B cell (primary cell): ENCODE measurements around the gene SLC3A2.
"Not testable (repeated sequence)": the region's sequence is repeated elsewhere in the genome, so short reads cannot be mapped to it uniquely, and the experiment has no call there.

Source experiments
- CTCF ChIP-seq: fragments of 200-600 bp; IDR thresholded peaks from one replicate; pipeline ENCODE4 v1.8.0; 2022; ENCODE audit warnings: antibody characterized with exemption, mild to moderate bottlenecking
- EZH2 ChIP-seq: IDR thresholded peaks from 2 replicates; pipeline ENCODE4 v1.6.1; 2012; ENCODE audit warnings: borderline replicate concordance, low read depth, mild to moderate bottlenecking, moderate library complexity, low read length; ENCODE audit not compliant: insufficient read depth, poor library complexity, severe bottlenecking

GRCh38 chr11:62861564-62862192 lies 19.0 kb upstream of the SLC3A2 start:
- TF ChIP-seq CTCF, EZH2: not testable (repeated sequence)
